GM19455 (cell line): ENCODE measurements around the gene UBAP2L.
"Not testable (repeated sequence)": the region's sequence is repeated elsewhere in the genome, so short reads cannot be mapped to it uniquely, and the experiment has no call there.

Experiments used
- ATAC-seq: cut with Tn5 transposase; IDR thresholded peaks from one replicate; pipeline ENCODE4 v1.9.1; 2021; ENCODE audit not compliant: unreplicated experiment

UBAP2L gene

GRCh38 chr1:154198756-154199562 is 21.8 kb upstream of the UBAP2L start:
- no peak for ATAC-seq

- ATAC-seq: no peak
Observed at GRCh38 chr1:154199563-154199879, 21.2 kb upstream of the UBAP2L start.

- not testable (repeated sequence) for ATAC-seq
Observed at GRCh38 chr1:154205778-154206177, 15.0 kb upstream of the UBAP2L start.

GRCh38 chr1:154206196-154206595 is 14.6 kb upstream of the UBAP2L start, which contains the start of gene CFAP141:
TSS of gene CFAP141 (minus strand) at chr1:154206333. CDS start at chr1:154206307, 26 bp downstream.
- no peak for ATAC-seq

- no peak for ATAC-seq
Observed at GRCh38 chr1:154207262-154207661, 13.5 kb upstream of the UBAP2L start.

GRCh38 chr1:154208677-154209388 is 11.9 kb upstream of the UBAP2L start:
- no peak for ATAC-seq

GRCh38 chr1:154212083-154212482 is 8.7 kb upstream of the UBAP2L start:
- ATAC-seq: no peak

- no peak for ATAC-seq
Observed at GRCh38 chr1:154213274-154213673, 7.5 kb upstream of the UBAP2L start.

- no peak for ATAC-seq
Observed at GRCh38 chr1:154218545-154218944, 2.2 kb upstream of the UBAP2L start.

GRCh38 chr1:154219541-154219940 is 1.2 kb upstream of the UBAP2L start:
- no peak for ATAC-seq

GRCh38 chr1:154220970-154221277 is 169 bp downstream of the UBAP2L start:
- ATAC-seq: no peak

- ATAC-seq: peak; percentile 22
Observed at GRCh38 chr1:154221278-154222001, 685 bp downstream of the UBAP2L start.

- ATAC-seq: no peak
Observed at GRCh38 chr1:154222518-154222917, 1.8 kb downstream of the UBAP2L start.

- no peak for ATAC-seq
Observed at GRCh38 chr1:154222918-154223317, 2.2 kb downstream of the UBAP2L start.

- ATAC-seq: no peak
Observed at GRCh38 chr1:154223621-154224020, 2.9 kb downstream of the UBAP2L start.

- no peak for ATAC-seq
Observed at GRCh38 chr1:154225370-154225769, 4.6 kb downstream of the UBAP2L start.

- ATAC-seq: not testable (repeated sequence)
Observed at GRCh38 chr1:154231112-154231511, 10.4 kb downstream of the UBAP2L start.

- not testable (repeated sequence) for ATAC-seq
Observed at GRCh38 chr1:154233127-154233526, 12.4 kb downstream of the UBAP2L start.

GRCh38 chr1:154236855-154237254 is 16.1 kb downstream of the UBAP2L start:
- no peak for ATAC-seq

- ATAC-seq: no peak
Observed at GRCh38 chr1:154237435-154237834, 16.7 kb downstream of the UBAP2L start.

- ATAC-seq: no peak
Observed at GRCh38 chr1:154237880-154238506, 17.2 kb downstream of the UBAP2L start.
